ENCODE results near the gene YIF1B.

YIF1B gene

GRCh38 chr19:38270587-38271167, 45.1 kb downstream of the YIF1B start:
- H3K4me1 Mint-ChIP-seq: peaks cover 55% of the 10 kb centered on the region
- no peak for TF ChIP-seq CTCF (IDR thresholded peaks at IDR 0.05)
- peak overlapping the region; percentile 49 for H3K27ac Mint-ChIP-seq
- no peaks in the 10 kb centered on the region for H3K9me3 Mint-ChIP-seq
- H3K4me3 Mint-ChIP-seq: no peak overlapping the region
- no peak for DNase-seq
- no peaks in the 10 kb centered on the region for H3K36me3 Mint-ChIP-seq (ENCODE audit: low read depth)
- H3K27me3 Mint-ChIP-seq (ENCODE audit: low read depth, poor library complexity): peaks cover 12% of the 10 kb centered on the region

- TF ChIP-seq CTCF (IDR thresholded peaks at IDR 0.05): no peak
- Mint-ChIP-seq H3K4me3 (peak overlapping the region; percentile 92), H3K27ac (no peak overlapping the region), H3K27me3 (ENCODE audit: low read depth, poor library complexity) (peaks cover 12% of the 10 kb centered on the region), H3K4me1 (peaks cover 68% of the 10 kb centered on the region), H3K9me3 (no peaks in the 10 kb centered on the region), H3K36me3 (ENCODE audit: low read depth) (no peaks in the 10 kb centered on the region)
- no peak for DNase-seq
These were observed 47.2 kb downstream of the YIF1B start for GRCh38 chr19:38268539-38268938.

- H3K27ac Mint-ChIP-seq: peak overlapping the region; percentile 78
- no peaks in the 10 kb centered on the region for H3K36me3 Mint-ChIP-seq (ENCODE audit: low read depth)
- TF ChIP-seq CTCF (IDR thresholded peaks at IDR 0.05): no peak
- H3K4me1 Mint-ChIP-seq: peaks cover 66% of the 10 kb centered on the region
- H3K27me3 Mint-ChIP-seq (ENCODE audit: low read depth, poor library complexity): peaks cover 14% of the 10 kb centered on the region
- no peak for DNase-seq
- H3K4me3 Mint-ChIP-seq: peak overlapping the region; percentile 92
- no peaks in the 10 kb centered on the region for H3K9me3 Mint-ChIP-seq
These were observed 47.8 kb downstream of the YIF1B start for GRCh38 chr19:38267761-38268483.

- TF ChIP-seq CTCF (IDR thresholded peaks at IDR 0.05): no peak
- Mint-ChIP-seq H3K4me3 (peak overlapping the region; percentile 92), H3K27me3 (ENCODE audit: low read depth, poor library complexity) (peaks cover 17% of the 10 kb centered on the region), H3K4me1 (peaks cover 66% of the 10 kb centered on the region), H3K27ac (peak overlapping the region; percentile 37), H3K36me3 (ENCODE audit: low read depth) (no peaks in the 10 kb centered on the region), H3K9me3 (no peaks in the 10 kb centered on the region)
- DNase-seq: no peak
These were observed 48.7 kb downstream of the YIF1B start for GRCh38 chr19:38266981-38267597.

- H3K36me3 Mint-ChIP-seq (ENCODE audit: low read depth): no peaks in the 10 kb centered on the region
- no peak for DNase-seq
- peak overlapping the region; percentile 46 for H3K27ac Mint-ChIP-seq
- H3K4me3 Mint-ChIP-seq: peak overlapping the region; percentile 92
- no peaks in the 10 kb centered on the region for H3K9me3 Mint-ChIP-seq
- peaks cover 12% of the 10 kb centered on the region for H3K27me3 Mint-ChIP-seq (ENCODE audit: low read depth, poor library complexity)
- TF ChIP-seq CTCF (IDR thresholded peaks at IDR 0.05): no peak
- H3K4me1 Mint-ChIP-seq: peaks cover 64% of the 10 kb centered on the region
These were observed 49.8 kb downstream of the YIF1B start for GRCh38 chr19:38265921-38266429.
